IMR-90 (cell line): Measurements from ENCODE around the gene SPARC. TPM values are rescaled to one million over a fixed set of nuclear protein-coding genes. Genes with fewer than 3 reads are reported as not detected.

Experiments used
- ATAC-seq: fragments of 200-7000 bp; cut with Tn5 transposase; 2 replicates; pipeline ENCODE4 v1.9.1; 2020; ENCODE audit warnings: low read depth, mild to moderate bottlenecking, moderate library complexity
- BruUV-seq: library from RNA; stranded (reverse); fragments of 400-500 nt; replicated peaks from 2 replicates; lab custom pipeline; 2021; lab: Mats Ljungman, UMichigan
- CTCF ChIA-PET: fragments of 300-600 bp; formaldehyde crosslinking; extraction: SDS; loops from one replicate; lab custom pipeline; 2021; ENCODE audit warnings: antibody characterized with exemption; lab: Yijun Ruan, JAX
- POLR2A ChIA-PET: fragments of 300-600 bp; sonication (Branson Sonifier 250); formaldehyde crosslinking; loops from one replicate; lab custom pipeline; 2022; ENCODE audit warnings: antibody characterized with exemption; ENCODE audit not compliant: unreplicated experiment; lab: Charles Lee
- DNase-seq: peaks from one replicate; pipeline ENCODE4 v3.0.0; 2013
- H2AFZ ChIP-seq: replicated peaks from 2 replicates; pipeline ENCODE3; 2013; ENCODE audit warnings: low read length, mild to moderate bottlenecking; ENCODE audit not compliant: poor library complexity
- H2AK5ac ChIP-seq: 2 replicates; pipeline ENCODE4 v1.6.1; 2013; ENCODE audit warnings: low read depth, low read length, inconsistent platforms
- H2AK9ac ChIP-seq: replicated peaks from 2 replicates; pipeline ENCODE3; 2013; ENCODE audit warnings: mild to moderate bottlenecking, low read depth, low read length, moderate library complexity; ENCODE audit not compliant: poor library complexity
- H2BK120ac ChIP-seq: 2 replicates; pipeline ENCODE4 v1.6.1; 2013; ENCODE audit warnings: low read depth, low read length, inconsistent platforms
- H2BK15ac ChIP-seq: 3 replicates; pipeline ENCODE4 v1.6.1; 2013; ENCODE audit warnings: low read depth, low read length, inconsistent platforms
- H2BK20ac ChIP-seq: 2 replicates; pipeline ENCODE4 v1.6.1; 2013; ENCODE audit warnings: low read depth, mild to moderate bottlenecking, inconsistent platforms, low read length, moderate library complexity
- H2BK5ac ChIP-seq: 2 replicates; pipeline ENCODE4 v1.6.1; 2013; ENCODE audit warnings: mild to moderate bottlenecking, low read depth, low read length, inconsistent platforms; ENCODE audit not compliant: poor library complexity, severe bottlenecking
- H3K14ac ChIP-seq: replicated peaks from 2 replicates; pipeline ENCODE4 v1.6.1; 2013; ENCODE audit warnings: low read depth, low read length, inconsistent platforms
- H3K18ac ChIP-seq: 2 replicates; pipeline ENCODE4 v1.6.1; 2013; ENCODE audit warnings: low read depth, low read length, control low read depth
- H3K23ac ChIP-seq: 2 replicates; pipeline ENCODE4 v1.6.1; 2013; ENCODE audit warnings: low read depth, low read length, inconsistent platforms
- H3K27ac ChIP-seq: 2 replicates; pipeline ENCODE4 v1.5.1; 2013; ENCODE audit warnings: mild to moderate bottlenecking, control low read depth, low read length; ENCODE audit not compliant: insufficient read depth
- H3K27me3 ChIP-seq: 2 replicates; pipeline ENCODE4 v1.6.1; 2013; ENCODE audit warnings: low read length; ENCODE audit not compliant: control insufficient read depth, insufficient read depth
- H3K36me3 ChIP-seq: 2 replicates; pipeline ENCODE4 v1.6.1; 2013; ENCODE audit warnings: low read length, mixed read lengths; ENCODE audit not compliant: control insufficient read depth, insufficient read depth
- H3K4ac ChIP-seq: 2 replicates; pipeline ENCODE4 v1.6.1; 2013; ENCODE audit warnings: low read depth, low read length, inconsistent platforms
- H3K4me1 ChIP-seq: 2 replicates; pipeline ENCODE4 v1.6.1; 2013; ENCODE audit warnings: low read length, mixed read lengths; ENCODE audit not compliant: control insufficient read depth, insufficient read depth
- H3K4me2 ChIP-seq: 2 replicates; pipeline ENCODE4 v1.6.1; 2013; ENCODE audit warnings: low read depth, mild to moderate bottlenecking, control low read depth, low read length, moderate library complexity
- H3K4me3 ChIP-seq: 2 replicates; pipeline ENCODE4 v1.5.1; 2013; ENCODE audit warnings: low read depth, mild to moderate bottlenecking, control low read depth, low read length, moderate library complexity; ENCODE audit not compliant: insufficient read depth
- H3K56ac ChIP-seq: 2 replicates; pipeline ENCODE4 v1.6.1; 2013; ENCODE audit warnings: low read length, inconsistent platforms; ENCODE audit not compliant: insufficient read depth; ENCODE audit errors: extremely low read depth
- H3K79me1 ChIP-seq, 2 experiments: 2 replicates each; pipeline ENCODE4 v1.6.1; 2013; ENCODE audit warnings: low read length in 2 of 2, inconsistent platforms in 1 of 2, low read depth in 1 of 2
- H3K9ac ChIP-seq: 2 replicates; pipeline ENCODE4 v1.6.1; 2013; ENCODE audit warnings: low read depth, low read length, control low read depth
- H3K9me1 ChIP-seq: 2 replicates; pipeline ENCODE4 v1.6.1; 2013; ENCODE audit warnings: low read length, inconsistent platforms; ENCODE audit not compliant: insufficient read depth
- H3K9me3 ChIP-seq: 2 replicates; pipeline ENCODE4 v1.6.1; 2013; ENCODE audit warnings: low read length; ENCODE audit not compliant: control insufficient read depth, insufficient read depth
- H4K20me1 ChIP-seq: 2 replicates; pipeline ENCODE4 v1.6.1; 2013; ENCODE audit warnings: low read length, inconsistent platforms; ENCODE audit not compliant: insufficient read depth
- H4K5ac ChIP-seq: 2 replicates; pipeline ENCODE4 v1.6.1; 2013; ENCODE audit warnings: mild to moderate bottlenecking, low read depth, low read length, control low read depth
- H4K8ac ChIP-seq, 2 experiments: 2 replicates each; pipeline ENCODE4 v1.6.1; 2013; ENCODE audit warnings: low read depth in 2 of 2, low read length in 2 of 2, control low read depth in 1 of 2, inconsistent platforms in 1 of 2
- H4K91ac ChIP-seq: 2 replicates; pipeline ENCODE4 v1.6.1; 2013; ENCODE audit warnings: low read depth, low read length, inconsistent platforms; ENCODE audit not compliant: insufficient read depth
- BHLHE40 ChIP-seq: fragments of 150-350 bp; IDR thresholded peaks from 2 replicates; pipeline ENCODE4 v1.6.1; 2016; ENCODE audit warnings: mild to moderate bottlenecking, low read depth, low read length
- CHD1 ChIP-seq: IDR thresholded peaks from 2 replicates; pipeline ENCODE4 v1.6.1; 2012; ENCODE audit warnings: low read depth, low read length, improper control_type of control experiment
- FOS ChIP-seq: fragments of 150-350 bp; IDR thresholded peaks from 2 replicates; pipeline ENCODE4 v1.6.1; 2016; ENCODE audit warnings: low read depth, low read length
- MAFK ChIP-seq: IDR thresholded peaks from 2 replicates; pipeline ENCODE4 v1.6.1; 2012; ENCODE audit warnings: low read depth, low read length, improper control_type of control experiment
- MAZ ChIP-seq: IDR thresholded peaks from 2 replicates; pipeline ENCODE4 v1.6.1; 2012; ENCODE audit warnings: low read depth, mild to moderate bottlenecking, low read length, improper control_type of control experiment, moderate library complexity, borderline replicate concordance
- MXI1 ChIP-seq: IDR thresholded peaks from 2 replicates; pipeline ENCODE4 v1.6.1; 2012; ENCODE audit warnings: low read depth, mild to moderate bottlenecking, low read length, moderate library complexity, borderline replicate concordance
- NFE2L2 ChIP-seq: fragments of 150-350 bp; IDR thresholded peaks from 2 replicates; pipeline ENCODE4 v1.6.1; 2016; ENCODE audit warnings: low read depth, mild to moderate bottlenecking, low read length
- RAD21 ChIP-seq: IDR thresholded peaks from 2 replicates; pipeline ENCODE4 v1.6.1; 2012; ENCODE audit warnings: low read length, improper control_type of control experiment
- RCOR1 ChIP-seq: IDR thresholded peaks from 2 replicates; pipeline ENCODE4 v1.6.1; 2012; ENCODE audit warnings: mild to moderate bottlenecking, low read length, improper control_type of control experiment; ENCODE audit not compliant: insufficient replicate concordance
- RFX5 ChIP-seq: IDR thresholded peaks from 2 replicates; pipeline ENCODE4 v1.8.0; 2012; ENCODE audit warnings: low read depth, mild to moderate bottlenecking, low read length, moderate library complexity
- WGBS, 2 experiments: methylation state at CpG; one replicate each; pipeline versions ENCODE4 v1.1.5 to v1.1.7; 2013; ENCODE audit warnings: missing lambda C conversion rate in 2 of 2; ENCODE audit not compliant: insufficient read length in 1 of 2; ENCODE audit errors: extremely low coverage in 2 of 2; 5-methylcytosine and 5-hydroxymethylcytosine counted together
- dilution Hi-C: fragments of 300-500 bp; cut with HindIII; formaldehyde crosslinking; loops from one replicate; pipeline ENCODE4 v1.14.3; 2018; ENCODE audit warnings: low sequenced_read_pairs; ENCODE audit not compliant: unreplicated experiment
- in situ Hi-C: fragments of 300-500 bp; cut with MboI; formaldehyde crosslinking; loops from 3 replicates; pipeline ENCODE4 v1.14.3; 2019; ENCODE audit warnings: low sequenced_read_pairs, inconsistent platforms, mixed read lengths
- intact Hi-C: fragments of 100-400 bp; cut with micrococcal nuclease; formaldehyde crosslinking; loops from 2 replicates; pipeline ENCODE4 v1.10.0; 2022
- polyA plus RNA-seq, 3 experiments: library from polyadenylated mRNA; depleted of rRNA; stranded (reverse); fragments of >200 nt; gene quantifications; 2 replicates each; pipeline ENCODE4 v1.2.3, GENCODE V29; 2012; ENCODE audit warnings: low replicate concordance in 1 of 3
- total RNA-seq: library from RNA; depleted of rRNA; stranded (reverse); fragments of >200 nt; gene quantifications from 2 replicates; pipeline ENCODE4 v1.2.3, GENCODE V29; 2012
- TF ChIP-seq, protein P1 (sequence below): fragments of 150-350 bp; IDR thresholded peaks from 2 replicates; pipeline ENCODE4 v1.6.1; 2016; ENCODE audit warnings: low read depth, mild to moderate bottlenecking, low read length, moderate library complexity, borderline replicate concordance
- TF ChIP-seq, protein P2 (sequence below): conservative IDR thresholded peaks from 2 replicates; pipeline ENCODE4 v1.5.1; 2012; ENCODE audit warnings: mild to moderate bottlenecking, low read depth, low read length, improper control_type of control experiment
- TF ChIP-seq, protein P3 (sequence below): fragments of 150-350 bp; IDR thresholded peaks from 2 replicates; pipeline ENCODE4 v1.6.1; 2017; ENCODE audit warnings: mild to moderate bottlenecking, antibody characterized with exemption, low read length, low read depth

SPARC gene
- total and polyA plus RNA-seq, 2 of the 4 experiments (the other 2 are of a cell fraction): 1,186 to 4,692 TPM

DNA sequence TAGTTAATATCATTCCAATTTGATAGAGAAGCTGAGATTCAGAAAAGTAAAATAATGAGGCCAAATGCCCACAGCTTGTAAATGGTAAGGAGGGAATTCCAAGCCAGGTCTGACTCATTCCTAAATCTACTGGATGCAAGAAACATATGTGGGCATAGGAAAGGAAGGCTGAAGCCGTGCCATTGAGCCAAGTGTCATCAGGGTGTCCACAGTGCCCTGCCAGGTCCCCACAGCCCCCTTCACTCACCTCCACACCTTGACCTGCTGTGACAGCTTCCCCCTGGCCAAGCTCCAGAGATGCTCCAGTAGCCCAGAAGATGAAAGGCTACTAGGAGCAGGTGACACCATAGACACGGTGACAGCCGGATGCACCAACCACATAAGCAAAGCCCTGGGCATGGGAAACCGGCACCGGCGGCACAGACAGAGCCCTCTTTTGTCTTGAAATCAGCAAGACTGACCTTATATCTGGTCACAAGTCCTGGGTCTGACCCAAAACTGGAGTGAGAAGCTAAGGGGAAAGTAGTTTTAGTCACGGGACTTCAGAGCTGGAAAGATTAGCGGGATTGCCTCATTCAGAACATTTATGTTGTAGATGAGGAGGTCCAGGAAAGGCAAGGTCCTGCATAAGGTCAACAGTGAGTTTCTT, 75.5 kb downstream of the SPARC start:
- H3K4me3 ChIP-seq: no peak overlapping the region
- no peak for ATAC-seq
- no peak overlapping the region for H3K18ac ChIP-seq
- dilution Hi-C loops (no loop called here), in situ Hi-C loops (no loop called here), intact Hi-C loops (no loop called here)
- no peaks in the 10 kb centered on the region for H3K9me3 ChIP-seq
- no peak overlapping the region for H3K27ac ChIP-seq
- H3K36me3 ChIP-seq: no peaks in the 10 kb centered on the region
- H2BK15ac ChIP-seq: no peak overlapping the region
- H2AK9ac ChIP-seq: no peak overlapping the region
- ChIA-PET POLR2A (no interaction called here), CTCF (no interaction called here)
- no peaks in the 10 kb centered on the region for H3K79me1 ChIP-seq
- H3K4me1 ChIP-seq: no peaks in the 10 kb centered on the region
- no peak overlapping the region for H4K8ac ChIP-seq
- TF ChIP-seq MAZ: no peak
- no peak for TF ChIP-seq FOS
- no peak for TF ChIP-seq RCOR1
- no peak for TF ChIP-seq RFX5
- no peak for TF ChIP-seq MXI1
- no peak for TF ChIP-seq NFE2L2
- TF ChIP-seq, protein P1, sequence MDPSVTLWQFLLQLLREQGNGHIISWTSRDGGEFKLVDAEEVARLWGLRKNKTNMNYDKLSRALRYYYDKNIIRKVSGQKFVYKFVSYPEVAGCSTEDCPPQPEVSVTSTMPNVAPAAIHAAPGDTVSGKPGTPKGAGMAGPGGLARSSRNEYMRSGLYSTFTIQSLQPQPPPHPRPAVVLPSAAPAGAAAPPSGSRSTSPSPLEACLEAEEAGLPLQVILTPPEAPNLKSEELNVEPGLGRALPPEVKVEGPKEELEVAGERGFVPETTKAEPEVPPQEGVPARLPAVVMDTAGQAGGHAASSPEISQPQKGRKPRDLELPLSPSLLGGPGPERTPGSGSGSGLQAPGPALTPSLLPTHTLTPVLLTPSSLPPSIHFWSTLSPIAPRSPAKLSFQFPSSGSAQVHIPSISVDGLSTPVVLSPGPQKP: no peak
- no peak for TF ChIP-seq CHD1
- TF ChIP-seq, protein P2, sequence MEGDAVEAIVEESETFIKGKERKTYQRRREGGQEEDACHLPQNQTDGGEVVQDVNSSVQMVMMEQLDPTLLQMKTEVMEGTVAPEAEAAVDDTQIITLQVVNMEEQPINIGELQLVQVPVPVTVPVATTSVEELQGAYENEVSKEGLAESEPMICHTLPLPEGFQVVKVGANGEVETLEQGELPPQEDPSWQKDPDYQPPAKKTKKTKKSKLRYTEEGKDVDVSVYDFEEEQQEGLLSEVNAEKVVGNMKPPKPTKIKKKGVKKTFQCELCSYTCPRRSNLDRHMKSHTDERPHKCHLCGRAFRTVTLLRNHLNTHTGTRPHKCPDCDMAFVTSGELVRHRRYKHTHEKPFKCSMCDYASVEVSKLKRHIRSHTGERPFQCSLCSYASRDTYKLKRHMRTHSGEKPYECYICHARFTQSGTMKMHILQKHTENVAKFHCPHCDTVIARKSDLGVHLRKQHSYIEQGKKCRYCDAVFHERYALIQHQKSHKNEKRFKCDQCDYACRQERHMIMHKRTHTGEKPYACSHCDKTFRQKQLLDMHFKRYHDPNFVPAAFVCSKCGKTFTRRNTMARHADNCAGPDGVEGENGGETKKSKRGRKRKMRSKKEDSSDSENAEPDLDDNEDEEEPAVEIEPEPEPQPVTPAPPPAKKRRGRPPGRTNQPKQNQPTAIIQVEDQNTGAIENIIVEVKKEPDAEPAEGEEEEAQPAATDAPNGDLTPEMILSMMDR: no peak
- no peak for TF ChIP-seq MAFK
- no peak for TF ChIP-seq RAD21
- no peak for TF ChIP-seq BHLHE40
- TF ChIP-seq, protein P3, sequence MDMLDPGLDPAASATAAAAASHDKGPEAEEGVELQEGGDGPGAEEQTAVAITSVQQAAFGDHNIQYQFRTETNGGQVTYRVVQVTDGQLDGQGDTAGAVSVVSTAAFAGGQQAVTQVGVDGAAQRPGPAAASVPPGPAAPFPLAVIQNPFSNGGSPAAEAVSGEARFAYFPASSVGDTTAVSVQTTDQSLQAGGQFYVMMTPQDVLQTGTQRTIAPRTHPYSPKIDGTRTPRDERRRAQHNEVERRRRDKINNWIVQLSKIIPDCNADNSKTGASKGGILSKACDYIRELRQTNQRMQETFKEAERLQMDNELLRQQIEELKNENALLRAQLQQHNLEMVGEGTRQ: no peak
- no peaks in the 10 kb centered on the region for H3K9me1 ChIP-seq
- no peak overlapping the region for H2AK5ac ChIP-seq
- H4K20me1 ChIP-seq: no peaks in the 10 kb centered on the region
- H4K91ac ChIP-seq: no peak overlapping the region
- no peak overlapping the region for H3K56ac ChIP-seq
- no peak overlapping the region for H3K4ac ChIP-seq
- H3K4me2 ChIP-seq: no peak overlapping the region
- H3K14ac ChIP-seq: no peak overlapping the region
- no peak overlapping the region for H3K23ac ChIP-seq
- H3K27me3 ChIP-seq: peaks cover 2% of the 10 kb centered on the region
- H2BK120ac ChIP-seq: no peak overlapping the region
- BruUV-seq: no TSS peak
- H4K5ac ChIP-seq: no peak overlapping the region
- DNase-seq: no peak
- H2BK5ac ChIP-seq: no peak overlapping the region
- H3K9ac ChIP-seq: no peak overlapping the region
- H2AFZ ChIP-seq: no peak overlapping the region
- WGBS, 2 experiments: 70% methylated on average over 7 of the region's 8 CpGs; no CpG with 5 or more reads in 1 of the 2 experiments
- no peak overlapping the region for H2BK20ac ChIP-seq
